SU-DHL-6 (cell line): ENCODE measurements around the gene MAN2A2.

Source experiments
- H2AFZ ChIP-seq: fragments of 200-600 bp; sonication (generic); 2 replicates; pipeline ENCODE4 v1.6.1; 2014; ENCODE audit warnings: low read depth, mild to moderate bottlenecking, moderate library complexity, mixed read lengths, antibody characterized with exemption, low read length; ENCODE audit not compliant: severe bottlenecking
- H3F3A ChIP-seq: fragments of 200-600 bp; shearing (Covaris generic); 2 replicates; pipeline ENCODE4 v1.6.0; 2016; ENCODE audit warnings: antibody characterized with exemption, mild to moderate bottlenecking; ENCODE audit not compliant: insufficient read depth
- H3K27ac ChIP-seq: fragments of 200-600 bp; sonication (generic); 2 replicates; pipeline ENCODE4 v1.5.1; 2016; ENCODE audit warnings: low read depth, mild to moderate bottlenecking, low read length, moderate library complexity, mixed read lengths
- H3K27me3 ChIP-seq: fragments of 200-600 bp; sonication (generic), shearing (Covaris generic); 2 replicates; pipeline ENCODE4 v1.6.0; 2014; ENCODE audit warnings: mild to moderate bottlenecking, low read length
- H3K36me3 ChIP-seq: fragments of 200-600 bp; sonication (generic); 2 replicates; pipeline ENCODE4 v1.6.1; 2014; ENCODE audit warnings: mild to moderate bottlenecking, low read length, mixed read lengths
- H3K4me2 ChIP-seq: fragments of 300-600, 200-600 bp; shearing (Covaris generic), sonication (generic); 2 replicates; pipeline ENCODE4 v1.6.0; 2014; ENCODE audit warnings: low read length, low read depth, mild to moderate bottlenecking; ENCODE audit not compliant: poor library complexity, severe bottlenecking
- H3K4me3 ChIP-seq: fragments of 200-600 bp; sonication (generic); 2 replicates; pipeline ENCODE4 v1.5.1; 2014; ENCODE audit warnings: antibody characterized with exemption, low read length, mild to moderate bottlenecking, mixed read lengths; ENCODE audit not compliant: insufficient read depth, poor library complexity, severe bottlenecking
- H3K79me2 ChIP-seq: fragments of 200-600 bp; sonication (generic); 2 replicates; pipeline ENCODE4 v1.6.1; 2014; ENCODE audit warnings: mild to moderate bottlenecking, low read length, moderate library complexity; ENCODE audit not compliant: insufficient read depth
- H3K9ac ChIP-seq: fragments of 200-600 bp; sonication (generic); 2 replicates; pipeline ENCODE4 v1.7.0; 2014; ENCODE audit warnings: mild to moderate bottlenecking, low read length
- H3K9me2 ChIP-seq: fragments of 200-600 bp; sonication (generic); replicated peaks from 2 replicates; pipeline ENCODE4 v1.6.1; 2014; ENCODE audit warnings: low read length; ENCODE audit not compliant: insufficient read depth
- H3K9me3 ChIP-seq: fragments of 200-600 bp; sonication (generic); 2 replicates; pipeline ENCODE4 v1.6.1; 2014; ENCODE audit warnings: low read length, mixed read lengths; ENCODE audit not compliant: insufficient read depth
- H4K20me1 ChIP-seq: fragments of 200-600 bp; sonication (generic); 2 replicates; pipeline ENCODE4 v1.6.1; 2014; ENCODE audit warnings: low read depth, mild to moderate bottlenecking, antibody characterized with exemption, low read length, moderate library complexity, mixed read lengths
- CTCF ChIP-seq: fragments of 200-600 bp; sonication (generic); IDR thresholded peaks from one replicate; pipeline ENCODE4 v1.5.1; 2017; ENCODE audit warnings: antibody characterized with exemption, mild to moderate bottlenecking, low read length, moderate library complexity; ENCODE audit not compliant: insufficient read depth, poor library complexity, severe bottlenecking
- EZH2phosphoT487 ChIP-seq: fragments of 200-600 bp; sonication (generic), shearing (Covaris generic); conservative IDR thresholded peaks from 2 replicates; pipeline ENCODE4 v1.6.1; 2018; ENCODE audit warnings: mild to moderate bottlenecking, antibody characterized with exemption, low read length, moderate library complexity, mixed read lengths

Gene MAN2A2

GRCh38 chr15:90934256-90934948, 31.3 kb downstream of the MAN2A2 start:
- H3K79me2 ChIP-seq, result peaks cover 17% of the 10 kb centered on the region
- H2AFZ ChIP-seq, result peak overlapping the region; percentile 13
- H3K9ac ChIP-seq, result peak overlapping the region; percentile 91
- H3K4me2 ChIP-seq, result peak overlapping the region; percentile 81
- H3K27ac ChIP-seq, result peak overlapping the region; percentile 2; the same call in 1 of the 2 replicates
- H3K9me3 ChIP-seq, result no peaks in the 10 kb centered on the region
- no peaks in the 10 kb centered on the region for H3K9me2 ChIP-seq
- no peaks in the 10 kb centered on the region for H3K27me3 ChIP-seq
- no peak for TF ChIP-seq EZH2phosphoT487
- TF ChIP-seq CTCF, result peak; percentile 92
- peaks cover 12% of the 10 kb centered on the region; the same call in 1 of the 2 replicates for H3K36me3 ChIP-seq
- H3K4me3 ChIP-seq, result peak overlapping the region; percentile 27
- peaks cover 11% of the 10 kb centered on the region for H3F3A ChIP-seq
- no peaks in the 10 kb centered on the region for H4K20me1 ChIP-seq

GRCh38 chr15:90934949-90935751, 32.0 kb downstream of the MAN2A2 start, which contains the start of gene UNC45A:
TSS of gene UNC45A (plus strand) at chr15:90935285. CDS start at chr15:90935325, 40 bp downstream.
- Histone ChIP-seq H3K79me2 (peaks cover 17% of the 10 kb centered on the region), H3K9ac (peak within 1 kb of the TSS; percentile 91), H3F3A (peaks cover 11% of the 10 kb centered on the region), H3K27ac (peak within 1 kb of the TSS; percentile 35), H2AFZ (peak within 1 kb of the TSS; percentile 55), H4K20me1 (no peaks in the 10 kb centered on the region), H3K9me3 (no peaks in the 10 kb centered on the region), H3K4me2 (peak within 1 kb of the TSS; percentile 81), H3K27me3 (no peaks in the 10 kb centered on the region), H3K4me3 (peak within 1 kb of the TSS; percentile 82), H3K9me2 (no peaks in the 10 kb centered on the region), H3K36me3 (peaks cover 15% of the 10 kb centered on the region; the same call in 1 of the 2 replicates)
- TF ChIP-seq EZH2phosphoT487 (no peak), CTCF (no peak)

GRCh38 chr15:90936823-90937222, 33.7 kb downstream of the MAN2A2 start:
- Histone ChIP-seq H3K27me3 (no peaks in the 10 kb centered on the region), H3K9ac (no peak overlapping the region), H3F3A (no peaks in the 10 kb centered on the region), H4K20me1 (no peaks in the 10 kb centered on the region), H3K27ac (no peak overlapping the region), H3K9me3 (no peaks in the 10 kb centered on the region), H3K36me3 (peaks cover 15% of the 10 kb centered on the region; the same call in 1 of the 2 replicates), H3K4me2 (peak overlapping the region; percentile 81), H3K9me2 (no peaks in the 10 kb centered on the region), H2AFZ (no peak overlapping the region), H3K4me3 (no peak overlapping the region), H3K79me2 (peaks cover 17% of the 10 kb centered on the region)
- no peak for TF ChIP-seq EZH2phosphoT487
- no peak for TF ChIP-seq CTCF
